HEK293 (cell line): ENCODE data around the gene ARID3A.

ENCODE experiments used
- HOXC10 ChIP-seq: sonication (generic); formaldehyde crosslinking; IDR thresholded peaks from 2 replicates; pipeline ENCODE4 v1.8.1; 2023; ENCODE audit warnings: mild to moderate bottlenecking, missing genetic modification reagents
- KLF1 ChIP-seq: fragments of 450-650 bp; formaldehyde crosslinking; IDR thresholded peaks from 2 replicates; pipeline ENCODE4 v1.5.1; 2016; ENCODE audit warnings: missing biosample characterization, missing genetic modification characterization
- KLF7 ChIP-seq: fragments of 450-650 bp; formaldehyde crosslinking; IDR thresholded peaks from 2 replicates; pipeline ENCODE4 v1.5.1; 2016; ENCODE audit warnings: missing biosample characterization, missing genetic modification characterization, borderline replicate concordance
- KLF8 ChIP-seq: fragments of 450-650 bp; formaldehyde crosslinking; IDR thresholded peaks from 2 replicates; pipeline ENCODE4 v1.5.1; 2016; ENCODE audit warnings: missing biosample characterization, missing genetic modification characterization
- KLF9 ChIP-seq: fragments of 450-650 bp; formaldehyde crosslinking; IDR thresholded peaks from 2 replicates; pipeline ENCODE4 v1.5.1; 2016; ENCODE audit warnings: missing biosample characterization, missing genetic modification characterization, low read depth
- SALL2 ChIP-seq: fragments of 450-650 bp; formaldehyde crosslinking; IDR thresholded peaks from 2 replicates; pipeline ENCODE4 v1.5.0; 2017; ENCODE audit warnings: missing biosample characterization, mild to moderate bottlenecking, missing genetic modification characterization, borderline replicate concordance
- SETDB1 ChIP-seq: IDR thresholded peaks from one replicate; pipeline ENCODE4 v1.6.1; 2017; ENCODE audit warnings: mild to moderate bottlenecking, low read length, moderate library complexity, mixed read lengths; ENCODE audit not compliant: insufficient read length
- SP2 ChIP-seq: fragments of 450-650 bp; formaldehyde crosslinking; IDR thresholded peaks from 2 replicates; pipeline ENCODE4 v1.5.1; 2016; ENCODE audit warnings: missing biosample characterization, missing genetic modification characterization
- SP7 ChIP-seq: fragments of 450-650 bp; formaldehyde crosslinking; IDR thresholded peaks from 2 replicates; pipeline ENCODE4 v1.5.1; 2016; ENCODE audit warnings: missing biosample characterization, missing genetic modification characterization
- YY1 ChIP-seq: fragments of 450-650 bp; formaldehyde crosslinking; IDR thresholded peaks from 2 replicates; pipeline ENCODE4 v1.5.1; 2018; ENCODE audit warnings: missing biosample characterization, missing genetic modification characterization
- ZBTB48 ChIP-seq: fragments of 450-650 bp; formaldehyde crosslinking; IDR thresholded peaks from 2 replicates; pipeline ENCODE4 v1.5.1; 2016; ENCODE audit warnings: missing biosample characterization, missing genetic modification characterization
- ZFHX2 ChIP-seq: fragments of 450-650 bp; formaldehyde crosslinking; conservative IDR thresholded peaks from 2 replicates; pipeline ENCODE4 v1.5.1; 2016; ENCODE audit warnings: missing biosample characterization, missing genetic modification characterization
- ZFP3 ChIP-seq: fragments of 450-650 bp; formaldehyde crosslinking; IDR thresholded peaks from 2 replicates; pipeline ENCODE4 v1.5.1; 2016; ENCODE audit warnings: low read depth, missing biosample characterization, missing genetic modification characterization
- ZFP69B ChIP-seq: fragments of 450-650 bp; formaldehyde crosslinking; IDR thresholded peaks from 2 replicates; pipeline ENCODE4 v1.5.1; 2016; ENCODE audit warnings: missing biosample characterization, missing genetic modification characterization
- ZNF114 ChIP-seq: fragments of 450-650 bp; formaldehyde crosslinking; IDR thresholded peaks from 2 replicates; pipeline ENCODE4 v1.5.0; 2017; ENCODE audit warnings: missing biosample characterization, missing genetic modification characterization
- ZNF211 ChIP-seq: fragments of 450-650 bp; formaldehyde crosslinking; IDR thresholded peaks from 2 replicates; pipeline ENCODE4 v1.5.1; 2016; ENCODE audit warnings: low read depth, missing biosample characterization, missing genetic modification characterization
- ZNF274 ChIP-seq, 2 experiments: fragments of 200-500 bp in 1 of 2; fragments of 450-650 bp in 1 of 2; sonication (Bioruptor generic) in 1 of 2; formaldehyde crosslinking in 1 of 2; IDR thresholded peaks; 2 replicates each; pipeline versions ENCODE4 v1.5.1 to v1.6.1; 2014 to 2016; ENCODE audit warnings: borderline replicate concordance in 1 of 2, inconsistent platforms in 1 of 2, low read length in 1 of 2, missing biosample characterization in 1 of 2, missing genetic modification characterization in 1 of 2
- ZNF391 ChIP-seq: fragments of 450-650 bp; formaldehyde crosslinking; IDR thresholded peaks from 2 replicates; pipeline ENCODE4 v1.5.1; 2016; ENCODE audit warnings: low read depth, missing biosample characterization, missing genetic modification characterization, borderline replicate concordance
- ZNF426 ChIP-seq: fragments of 450-650 bp; formaldehyde crosslinking; IDR thresholded peaks from 2 replicates; pipeline ENCODE4 v1.5.1; 2017; ENCODE audit warnings: missing biosample characterization, missing genetic modification characterization, mild to moderate bottlenecking, inconsistent platforms, moderate library complexity
- ZNF48 ChIP-seq: fragments of 450-650 bp; formaldehyde crosslinking; IDR thresholded peaks from 2 replicates; pipeline ENCODE4 v1.5.1; 2016; ENCODE audit warnings: missing biosample characterization, missing genetic modification characterization
- ZNF501 ChIP-seq: fragments of 450-650 bp; formaldehyde crosslinking; IDR thresholded peaks from 2 replicates; pipeline ENCODE4 v1.5.1; 2016; ENCODE audit warnings: missing biosample characterization, missing genetic modification characterization
- ZNF514 ChIP-seq: fragments of 450-650 bp; formaldehyde crosslinking; IDR thresholded peaks from 2 replicates; pipeline ENCODE4 v1.5.1; 2016; ENCODE audit warnings: missing biosample characterization, missing genetic modification characterization
- ZNF544 ChIP-seq: fragments of 450-650 bp; formaldehyde crosslinking; IDR thresholded peaks from 2 replicates; pipeline ENCODE4 v1.5.0; 2017; ENCODE audit warnings: missing biosample characterization, missing genetic modification characterization
- ZNF560 ChIP-seq: fragments of 450-650 bp; formaldehyde crosslinking; IDR thresholded peaks from 2 replicates; pipeline ENCODE4 v1.5.1; 2017; ENCODE audit warnings: missing biosample characterization, missing genetic modification characterization, borderline replicate concordance
- ZNF629 ChIP-seq: fragments of 450-650 bp; formaldehyde crosslinking; IDR thresholded peaks from 2 replicates; pipeline ENCODE4 v1.5.1; 2017; ENCODE audit warnings: missing biosample characterization, missing genetic modification characterization
- ZNF792 ChIP-seq: fragments of 450-650 bp; formaldehyde crosslinking; IDR thresholded peaks from 2 replicates; pipeline ENCODE4 v1.5.1; 2016; ENCODE audit warnings: missing biosample characterization, missing genetic modification characterization
- ZNF830 ChIP-seq: fragments of 450-650 bp; IDR thresholded peaks from 2 replicates; pipeline ENCODE4 v1.5.0; 2018; ENCODE audit warnings: missing biosample characterization, missing genetic modification characterization, low read depth, mild to moderate bottlenecking, moderate library complexity
- TF ChIP-seq, protein P1 (sequence below): fragments of 450-650 bp; formaldehyde crosslinking; IDR thresholded peaks from 2 replicates; pipeline ENCODE4 v1.5.1; 2016; ENCODE audit warnings: missing biosample characterization, missing genetic modification characterization
- TF ChIP-seq, protein P2 (sequence below): fragments of 450-650 bp; formaldehyde crosslinking; IDR thresholded peaks from 2 replicates; pipeline ENCODE4 v1.5.1; 2016; ENCODE audit warnings: missing biosample characterization, missing genetic modification characterization
- TF ChIP-seq, protein P3 (sequence below): fragments of 450-650 bp; formaldehyde crosslinking; IDR thresholded peaks from 2 replicates; pipeline ENCODE4 v1.5.1; 2016; ENCODE audit warnings: missing biosample characterization, missing genetic modification characterization
- TF ChIP-seq, protein P4 (sequence below): sonication (generic); formaldehyde crosslinking; IDR thresholded peaks from 2 replicates; pipeline ENCODE4 v1.8.1; 2022; ENCODE audit warnings: mild to moderate bottlenecking, moderate library complexity, missing genetic modification reagents
- TF ChIP-seq, protein P5 (sequence below): fragments of 450-650 bp; formaldehyde crosslinking; IDR thresholded peaks from 2 replicates; pipeline ENCODE4 v1.5.1; 2016; ENCODE audit warnings: missing biosample characterization, missing genetic modification characterization, borderline replicate concordance
- TF ChIP-seq, protein P6 (sequence below): fragments of 450-650 bp; formaldehyde crosslinking; optimal IDR thresholded peaks from 2 replicates; pipeline ENCODE3; 2016; ENCODE audit warnings: missing biosample characterization, mild to moderate bottlenecking, missing genetic modification characterization

Gene ARID3A

DNA sequence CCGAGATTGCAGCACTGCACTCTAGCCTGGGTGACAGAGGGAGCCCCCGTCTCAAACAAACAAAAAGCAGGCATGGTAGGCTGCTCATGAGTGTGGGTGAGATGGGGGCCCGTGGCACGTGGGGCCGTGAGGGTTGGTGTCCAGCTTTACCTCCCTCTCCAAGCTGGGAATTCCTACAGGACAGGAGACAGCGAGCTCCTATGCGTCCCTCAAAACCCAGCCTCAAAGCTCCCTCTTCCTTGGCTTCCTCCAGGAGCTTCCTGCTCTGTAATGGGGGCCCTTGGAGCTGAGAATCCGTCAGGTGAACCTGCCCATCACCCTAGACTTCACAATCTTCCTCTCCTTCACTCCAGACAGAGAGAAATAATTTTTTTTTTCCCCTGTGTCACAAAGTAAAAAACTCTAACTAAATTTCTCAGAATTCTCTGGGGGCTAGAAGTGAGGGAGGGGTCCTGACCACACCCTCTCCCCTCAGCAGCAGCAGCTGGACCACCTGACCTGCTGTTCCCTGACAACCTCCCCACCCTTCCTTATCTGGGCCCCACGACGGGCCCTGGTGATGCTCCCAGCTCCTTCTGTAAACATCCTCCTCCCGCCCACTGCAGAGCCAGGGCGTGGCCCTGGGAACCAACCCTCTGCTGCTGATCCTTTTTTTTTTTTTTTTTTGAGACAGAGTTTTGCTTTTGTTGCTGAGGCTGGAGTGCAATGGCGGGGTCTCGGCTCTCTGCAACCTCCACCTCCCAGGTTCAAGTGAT, 36.2 kb downstream of the ARID3A start (continued):
- TF ChIP-seq, protein P1, sequence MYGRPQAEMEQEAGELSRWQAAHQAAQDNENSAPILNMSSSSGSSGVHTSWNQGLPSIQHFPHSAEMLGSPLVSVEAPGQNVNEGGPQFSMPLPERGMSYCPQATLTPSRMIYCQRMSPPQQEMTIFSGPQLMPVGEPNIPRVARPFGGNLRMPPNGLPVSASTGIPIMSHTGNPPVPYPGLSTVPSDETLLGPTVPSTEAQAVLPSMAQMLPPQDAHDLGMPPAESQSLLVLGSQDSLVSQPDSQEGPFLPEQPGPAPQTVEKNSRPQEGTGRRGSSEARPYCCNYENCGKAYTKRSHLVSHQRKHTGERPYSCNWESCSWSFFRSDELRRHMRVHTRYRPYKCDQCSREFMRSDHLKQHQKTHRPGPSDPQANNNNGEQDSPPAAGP (tag by site-specific recombination), result peak; percentile 79; the same call in 1 of the 2 replicates
- TF ChIP-seq ZNF830, result no peak
- TF ChIP-seq ZNF391 (tag by site-specific recombination), result no peak
- peak; percentile 85 for TF ChIP-seq ZFP69B
- TF ChIP-seq YY1 (tag by site-specific recombination), result no peak
- TF ChIP-seq, protein P2, sequence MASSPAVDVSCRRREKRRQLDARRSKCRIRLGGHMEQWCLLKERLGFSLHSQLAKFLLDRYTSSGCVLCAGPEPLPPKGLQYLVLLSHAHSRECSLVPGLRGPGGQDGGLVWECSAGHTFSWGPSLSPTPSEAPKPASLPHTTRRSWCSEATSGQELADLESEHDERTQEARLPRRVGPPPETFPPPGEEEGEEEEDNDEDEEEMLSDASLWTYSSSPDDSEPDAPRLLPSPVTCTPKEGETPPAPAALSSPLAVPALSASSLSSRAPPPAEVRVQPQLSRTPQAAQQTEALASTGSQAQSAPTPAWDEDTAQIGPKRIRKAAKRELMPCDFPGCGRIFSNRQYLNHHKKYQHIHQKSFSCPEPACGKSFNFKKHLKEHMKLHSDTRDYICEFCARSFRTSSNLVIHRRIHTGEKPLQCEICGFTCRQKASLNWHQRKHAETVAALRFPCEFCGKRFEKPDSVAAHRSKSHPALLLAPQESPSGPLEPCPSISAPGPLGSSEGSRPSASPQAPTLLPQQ (tag by site-specific recombination), result peak; percentile 76
- TF ChIP-seq ZNF274 (IDR thresholded peaks at IDR 0.05; ENCODE audit: low read length), result no peak
- no peak for TF ChIP-seq ZNF274 (tag by site-specific recombination; IDR thresholded peaks at IDR 0.05; ENCODE audit: borderline replicate concordance)
- peak; percentile 18; the same call in 1 of the 2 replicates for TF ChIP-seq KLF9
- TF ChIP-seq, protein P3, sequence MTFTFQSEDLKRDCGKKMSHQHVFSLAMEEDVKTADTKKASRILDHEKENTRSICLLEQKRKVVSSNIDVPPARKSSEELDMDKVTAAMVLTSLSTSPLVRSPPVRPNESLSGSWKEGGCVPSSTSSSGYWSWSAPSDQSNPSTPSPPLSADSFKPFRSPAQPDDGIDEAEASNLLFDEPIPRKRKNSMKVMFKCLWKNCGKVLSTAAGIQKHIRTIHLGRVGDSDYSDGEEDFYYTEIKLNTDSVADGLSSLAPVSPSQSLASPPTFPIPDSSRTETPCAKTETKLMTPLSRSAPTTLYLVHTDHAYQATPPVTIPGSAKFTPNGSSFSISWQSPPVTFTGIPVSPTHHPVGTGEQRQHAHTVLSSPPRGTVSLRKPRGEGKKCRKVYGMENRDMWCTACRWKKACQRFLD, result no peak
- TF ChIP-seq ZNF211 (tag by site-specific recombination), result no peak
- TF ChIP-seq, protein P4, sequence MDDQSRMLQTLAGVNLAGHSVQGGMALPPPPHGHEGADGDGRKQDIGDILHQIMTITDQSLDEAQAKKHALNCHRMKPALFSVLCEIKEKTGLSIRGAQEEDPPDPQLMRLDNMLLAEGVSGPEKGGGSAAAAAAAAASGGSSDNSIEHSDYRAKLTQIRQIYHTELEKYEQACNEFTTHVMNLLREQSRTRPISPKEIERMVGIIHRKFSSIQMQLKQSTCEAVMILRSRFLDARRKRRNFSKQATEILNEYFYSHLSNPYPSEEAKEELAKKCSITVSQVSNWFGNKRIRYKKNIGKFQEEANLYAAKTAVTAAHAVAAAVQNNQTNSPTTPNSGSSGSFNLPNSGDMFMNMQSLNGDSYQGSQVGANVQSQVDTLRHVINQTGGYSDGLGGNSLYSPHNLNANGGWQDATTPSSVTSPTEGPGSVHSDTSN, result no peak
- peak; percentile 99 for TF ChIP-seq ZFP3
- TF ChIP-seq ZNF114 (tag by site-specific recombination), result no peak
- no peak for TF ChIP-seq ZBTB48 (tag by site-specific recombination)
- no peak for TF ChIP-seq SP7
- TF ChIP-seq ZNF426 (tag by site-specific recombination), result no peak
- TF ChIP-seq KLF1, result peak; percentile 99
- no peak for TF ChIP-seq ZNF629 (tag by site-specific recombination)
- TF ChIP-seq HOXC10 (CRISPR knock-in tag), result no peak
- TF ChIP-seq ZNF792 (tag by site-specific recombination), result no peak
- TF ChIP-seq, protein P5, sequence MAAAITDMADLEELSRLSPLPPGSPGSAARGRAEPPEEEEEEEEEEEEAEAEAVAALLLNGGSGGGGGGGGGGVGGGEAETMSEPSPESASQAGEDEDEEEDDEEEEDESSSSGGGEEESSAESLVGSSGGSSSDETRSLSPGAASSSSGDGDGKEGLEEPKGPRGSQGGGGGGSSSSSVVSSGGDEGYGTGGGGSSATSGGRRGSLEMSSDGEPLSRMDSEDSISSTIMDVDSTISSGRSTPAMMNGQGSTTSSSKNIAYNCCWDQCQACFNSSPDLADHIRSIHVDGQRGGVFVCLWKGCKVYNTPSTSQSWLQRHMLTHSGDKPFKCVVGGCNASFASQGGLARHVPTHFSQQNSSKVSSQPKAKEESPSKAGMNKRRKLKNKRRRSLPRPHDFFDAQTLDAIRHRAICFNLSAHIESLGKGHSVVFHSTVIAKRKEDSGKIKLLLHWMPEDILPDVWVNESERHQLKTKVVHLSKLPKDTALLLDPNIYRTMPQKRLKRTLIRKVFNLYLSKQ (tag by site-specific recombination), result no peak
- no peak for TF ChIP-seq ZNF501 (tag by site-specific recombination)
- TF ChIP-seq KLF8 (tag by site-specific recombination), result peak; percentile 46; the same call in 1 of the 2 replicates
- TF ChIP-seq ZNF544 (tag by site-specific recombination), result no peak
- 0 out of 2 replicates have a peak, but pooled peaks have one; percentile 65 for TF ChIP-seq KLF7 (tag by site-specific recombination)
- TF ChIP-seq SP2, result 0 out of 2 replicates have a peak, but pooled peaks have one; percentile 20
- no peak for TF ChIP-seq SETDB1
- TF ChIP-seq, protein P6, sequence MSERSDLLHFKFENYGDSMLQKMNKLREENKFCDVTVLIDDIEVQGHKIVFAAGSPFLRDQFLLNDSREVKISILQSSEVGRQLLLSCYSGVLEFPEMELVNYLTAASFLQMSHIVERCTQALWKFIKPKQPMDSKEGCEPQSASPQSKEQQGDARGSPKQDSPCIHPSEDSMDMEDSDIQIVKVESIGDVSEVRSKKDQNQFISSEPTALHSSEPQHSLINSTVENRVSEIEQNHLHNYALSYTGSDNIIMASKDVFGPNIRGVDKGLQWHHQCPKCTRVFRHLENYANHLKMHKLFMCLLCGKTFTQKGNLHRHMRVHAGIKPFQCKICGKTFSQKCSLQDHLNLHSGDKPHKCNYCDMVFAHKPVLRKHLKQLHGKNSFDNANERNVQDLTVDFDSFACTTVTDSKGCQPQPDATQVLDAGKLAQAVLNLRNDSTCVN (tag by site-specific recombination), result no peak
- TF ChIP-seq ZNF560 (tag by site-specific recombination), result no peak
- TF ChIP-seq SALL2 (tag by site-specific recombination), result no peak
- TF ChIP-seq ZFHX2 (tag by site-specific recombination), result peak; percentile 84
- no peak for TF ChIP-seq ZNF514 (tag by site-specific recombination)
- TF ChIP-seq ZNF48 (tag by site-specific recombination), result no peak
